NCI-H1105 treated with DMSO at 0.1 percent for 48 hours (cell line): ENCODE data around the gene EYA2.

Experiments
- DNase-seq: peaks from one replicate; lab custom pipeline; 2025; lab: John Stamatoyannopoulos, UW

The EYA2 gene

GRCh38 chr20:47066484-47067270 is 172.0 kb downstream of the EYA2 start:
- no peak for DNase-seq

- no peak for DNase-seq
These were observed 173.1 kb downstream of the EYA2 start for GRCh38 chr20:47067776-47068175.

- no peak for DNase-seq
These were observed 175.5 kb downstream of the EYA2 start for GRCh38 chr20:47070176-47070575.

- no peak for DNase-seq
These were observed 177.1 kb downstream of the EYA2 start for GRCh38 chr20:47071646-47072185.

- DNase-seq: no peak
These were observed 179.3 kb downstream of the EYA2 start for GRCh38 chr20:47073766-47074475.

GRCh38 chr20:47075263-47075662 is 180.6 kb downstream of the EYA2 start:
- no peak for DNase-seq

GRCh38 chr20:47079047-47079446 is 184.4 kb downstream of the EYA2 start:
- no peak for DNase-seq

- DNase-seq: no peak
These were observed 185.7 kb downstream of the EYA2 start for GRCh38 chr20:47080365-47080764.

GRCh38 chr20:47086316-47086715 is 191.7 kb downstream of the EYA2 start:
- no peak for DNase-seq

GRCh38 chr20:47088335-47088734 is 193.7 kb downstream of the EYA2 start:
- DNase-seq: no peak

- no peak for DNase-seq
These were observed 194.5 kb downstream of the EYA2 start for GRCh38 chr20:47089151-47089550.

- DNase-seq: no peak
These were observed 196.2 kb downstream of the EYA2 start for GRCh38 chr20:47090835-47091234.

- no peak for DNase-seq
These were observed 198.8 kb downstream of the EYA2 start for GRCh38 chr20:47093320-47093966.

- DNase-seq: no peak
These were observed 201.0 kb downstream of the EYA2 start for GRCh38 chr20:47095690-47096089.

- DNase-seq: no peak
These were observed 203.3 kb downstream of the EYA2 start for GRCh38 chr20:47097691-47098622.

- DNase-seq: no peak
These were observed 204.4 kb downstream of the EYA2 start for GRCh38 chr20:47099093-47099492.

- no peak for DNase-seq
These were observed 205.3 kb downstream of the EYA2 start for GRCh38 chr20:47099825-47100441.

- no peak for DNase-seq
These were observed 208.0 kb downstream of the EYA2 start for GRCh38 chr20:47102629-47103028.

GRCh38 chr20:47106786-47107185 is 212.1 kb downstream of the EYA2 start:
- DNase-seq: no peak

- no peak for DNase-seq
These were observed 214.4 kb downstream of the EYA2 start for GRCh38 chr20:47108994-47109393.

- no peak for DNase-seq
These were observed 216.2 kb downstream of the EYA2 start for GRCh38 chr20:47110819-47111218.
